Measurements from ENCODE around the gene CROCC2. TPM values are rescaled to one million over a fixed set of nuclear protein-coding genes. Genes with fewer than 3 reads are reported as not detected.

CROCC2 gene
- total RNA-seq, 4 donors from 2014 or later = 0.06 to 0.12 TPM; not detected in 2

GRCh38 chr2:240956935-240957655 is 51.0 kb downstream of the CROCC2 start:
- ATAC-seq (ENCODE audit: low FRiP score) = no peak
- no peak for TF ChIP-seq CTCF (IDR thresholded peaks at IDR 0.05)
- DNase-seq (ENCODE audit: low spot score) = no peak

GRCh38 chr2:240957656-240958365 is 51.7 kb downstream of the CROCC2 start:
- TF ChIP-seq CTCF (IDR thresholded peaks at IDR 0.05) = no peak
- ATAC-seq (ENCODE audit: low FRiP score) = no peak
- DNase-seq (ENCODE audit: low spot score) = no peak

GRCh38 chr2:240958366-240959213 is 52.5 kb downstream of the CROCC2 start:
- DNase-seq (ENCODE audit: low spot score) (no peak), ATAC-seq (ENCODE audit: low FRiP score) (no peak)
- TF ChIP-seq CTCF (IDR thresholded peaks at IDR 0.05) = no peak

GRCh38 chr2:240959214-240959940 is 53.2 kb downstream of the CROCC2 start:
- DNase-seq (ENCODE audit: low spot score) = no peak
- no peak for TF ChIP-seq CTCF (IDR thresholded peaks at IDR 0.05)
- ATAC-seq (ENCODE audit: low FRiP score) = no peak

- no peak for TF ChIP-seq CTCF (IDR thresholded peaks at IDR 0.05)
- no peak for ATAC-seq (ENCODE audit: low FRiP score)
Measured at GRCh38 chr2:240959941-240960308, 53.8 kb downstream of the CROCC2 start.

GRCh38 chr2:240960309-240960970 is 54.3 kb downstream of the CROCC2 start:
- no peak for DNase-seq (ENCODE audit: low spot score)
- ATAC-seq (ENCODE audit: low FRiP score) = no peak
- no peak for TF ChIP-seq CTCF (IDR thresholded peaks at IDR 0.05)

More at GRCh38 chr2:240959941-240960308, 53.8 kb downstream of the CROCC2 start:
- no peak for DNase-seq (ENCODE audit: low spot score)

All from omental fat pad (tissue), 4 donors.